HG03442 (cell line): ENCODE data around the gene TBC1D20.
A peak's percentile ranks its signal among the peaks of the same experiment; 100 is the strongest.
"Not testable (repeated sequence)": the region's sequence is repeated elsewhere in the genome, so short reads cannot be mapped to it uniquely, and the experiment has no call there.

Experiments
- ATAC-seq: cut with Tn5 transposase; IDR thresholded peaks from one replicate; pipeline ENCODE4 v1.9.1; 2021; ENCODE audit warnings: mild to moderate bottlenecking, moderate library complexity; ENCODE audit not compliant: unreplicated experiment

The TBC1D20 gene

DNA sequence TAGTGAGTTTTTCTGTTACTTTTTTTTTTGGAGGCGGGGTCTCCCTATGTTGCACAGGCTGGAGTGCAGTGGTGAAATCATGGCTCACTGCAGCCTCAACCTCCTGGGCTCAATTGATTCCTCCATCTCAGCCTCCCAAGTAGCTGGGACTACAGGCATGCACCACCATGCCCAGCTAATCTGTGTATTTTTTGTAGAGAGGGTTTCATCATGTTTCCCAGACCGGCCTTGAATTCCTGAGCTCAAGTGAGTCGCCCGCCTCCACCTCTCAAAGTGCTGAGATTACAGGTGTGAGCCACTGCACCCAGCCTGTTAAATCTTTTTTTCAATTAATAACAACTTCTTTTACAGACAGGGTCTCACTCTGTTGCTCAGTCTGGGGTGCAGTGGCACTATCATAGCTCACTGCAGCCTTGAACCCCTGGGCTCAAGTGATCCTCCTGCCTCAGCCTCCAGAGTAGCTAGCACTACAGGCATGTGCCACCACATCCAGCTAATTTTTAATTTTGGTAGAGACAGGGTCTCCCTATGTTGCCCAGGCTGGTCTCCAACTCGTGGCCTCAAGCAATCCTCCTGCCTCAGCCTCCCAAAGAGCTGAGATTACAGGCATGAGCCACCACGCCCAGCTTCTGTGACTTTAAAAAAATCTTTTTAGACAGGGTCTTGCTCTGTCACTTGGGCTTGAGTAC, 14.4 kb upstream of the TBC1D20 start:
- not testable (repeated sequence) for ATAC-seq

- ATAC-seq = no peak
Observed at GRCh38 chr20:475463-476357, 13.4 kb upstream of the TBC1D20 start.

DNA sequence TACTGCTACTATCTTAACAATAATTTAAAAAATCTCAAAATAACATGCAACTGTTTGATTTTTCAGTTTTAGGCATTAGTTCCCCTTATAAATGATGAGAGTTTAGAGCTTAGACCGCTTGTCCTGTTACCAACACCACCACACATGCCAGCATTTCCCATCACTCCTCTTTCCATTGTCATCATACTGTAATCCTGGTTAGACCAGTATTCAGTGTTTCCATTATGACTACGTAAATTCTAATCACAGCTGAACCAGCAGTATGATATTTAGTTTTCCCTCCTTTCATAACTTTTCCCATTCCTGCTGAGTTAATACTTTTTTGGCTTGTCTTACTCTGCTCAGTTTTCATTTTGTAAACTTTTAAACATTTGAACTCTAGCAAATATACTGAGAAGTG, 12.2 kb upstream of the TBC1D20 start:
- ATAC-seq = no peak

- no peak for ATAC-seq
Observed at GRCh38 chr20:472889-473292, 10.6 kb upstream of the TBC1D20 start.

GRCh38 chr20:472137-472846, 10.0 kb upstream of the TBC1D20 start:
- no peak for ATAC-seq

- ATAC-seq = no peak
Observed at GRCh38 chr20:469746-470490, 7.6 kb upstream of the TBC1D20 start.

DNA sequence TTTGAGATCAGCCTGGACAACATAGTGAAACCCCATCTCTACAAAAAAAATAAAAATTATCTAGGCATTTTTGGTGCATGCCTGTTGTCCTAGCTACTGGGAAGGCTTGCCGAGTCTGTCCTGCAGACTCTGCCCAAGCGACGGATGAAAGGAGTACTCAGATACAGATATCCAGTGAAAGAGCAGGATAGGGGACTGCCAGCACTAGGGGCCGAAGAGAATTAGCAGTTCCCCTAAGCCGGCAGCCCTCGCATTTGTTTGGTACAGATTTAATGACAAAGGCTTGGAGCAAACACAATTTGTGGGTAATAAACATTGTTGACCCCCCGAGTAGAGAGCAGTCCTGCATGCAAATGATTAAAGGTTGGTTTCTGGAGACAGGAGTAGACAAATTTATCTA, 5.4 kb upstream of the TBC1D20 start:
- no peak for ATAC-seq

- peak; percentile 41 for ATAC-seq
Observed at GRCh38 chr20:461254-462198, 807 bp downstream of the TBC1D20 start.

GRCh38 chr20:460707-461106, 1.6 kb downstream of the TBC1D20 start:
- ATAC-seq = no peak

- no peak for ATAC-seq
Observed at GRCh38 chr20:460180-460579, 2.2 kb downstream of the TBC1D20 start.

DNA sequence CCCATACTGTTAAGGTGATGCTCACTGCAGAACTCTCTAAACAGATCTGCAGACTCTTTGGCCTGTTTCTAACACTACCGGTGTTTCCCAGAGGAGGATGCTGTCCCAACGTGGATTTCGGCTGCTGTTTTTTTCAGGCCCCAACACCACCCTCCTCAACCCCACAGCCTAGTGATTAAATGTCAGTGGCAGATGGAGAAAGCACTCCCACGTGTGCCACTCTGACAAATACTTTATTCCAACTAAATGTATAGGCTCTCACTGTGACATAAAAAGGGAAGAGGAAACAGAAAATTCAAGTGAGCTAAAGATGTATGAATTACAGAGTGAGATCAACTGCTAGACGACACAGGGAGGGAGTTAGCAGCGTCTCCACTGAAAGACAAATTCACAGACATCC, 3.6 kb downstream of the TBC1D20 start:
- ATAC-seq = no peak

- ATAC-seq = no peak
Observed at GRCh38 chr20:454951-455350, 7.4 kb downstream of the TBC1D20 start.

GRCh38 chr20:452021-452420, 10.3 kb downstream of the TBC1D20 start:
- not testable (repeated sequence) for ATAC-seq

GRCh38 chr20:445514-446336, 16.6 kb downstream of the TBC1D20 start:
- ATAC-seq = no peak

DNA sequence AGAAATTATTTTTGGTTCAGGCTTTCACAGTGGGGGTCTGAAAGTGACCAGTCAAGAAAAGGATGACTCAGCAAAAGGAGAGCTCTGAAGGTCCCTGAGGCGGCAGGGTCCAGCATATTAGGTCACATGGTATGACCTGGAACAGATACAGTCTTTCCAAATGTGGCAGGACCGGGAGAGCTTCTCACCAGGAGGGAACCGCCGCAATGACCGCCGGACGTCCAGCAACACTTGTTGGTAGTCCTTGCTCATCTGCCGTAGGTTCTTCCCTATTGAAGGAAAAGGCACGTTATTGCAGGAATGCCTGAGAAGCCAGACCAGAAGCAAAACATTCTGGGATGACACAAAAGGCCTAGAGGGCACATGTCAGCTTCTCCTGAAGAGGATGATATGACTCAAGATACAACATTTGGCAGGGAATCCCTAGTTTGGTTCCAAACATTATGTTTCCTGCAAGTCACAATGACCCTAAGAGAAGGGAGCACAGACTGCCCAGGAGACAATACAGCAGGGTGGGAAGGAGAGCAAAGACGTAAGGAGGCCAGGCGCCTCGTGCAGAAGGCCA, 17.4 kb downstream of the TBC1D20 start:
- no peak for ATAC-seq

DNA sequence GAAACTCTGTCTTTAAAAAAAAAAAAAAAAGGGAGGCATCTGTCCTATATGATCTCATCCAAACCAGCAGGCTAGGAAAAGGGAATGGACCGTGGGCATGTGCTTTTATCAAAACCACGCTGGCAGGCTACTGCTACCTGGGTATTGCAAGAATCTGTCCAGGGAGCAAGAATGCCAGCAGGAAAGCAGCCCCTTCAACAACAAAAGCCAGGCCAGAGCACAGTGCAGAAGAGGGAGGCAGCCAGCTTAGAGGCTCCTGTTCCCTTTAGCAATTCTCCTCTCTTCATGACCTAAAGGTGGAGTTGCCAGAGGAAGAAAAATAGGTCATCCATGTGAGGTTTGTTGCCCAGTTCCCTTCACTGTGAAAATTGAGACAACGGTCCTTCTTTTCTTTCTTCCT, 18.2 kb downstream of the TBC1D20 start:
- ATAC-seq = no peak

DNA sequence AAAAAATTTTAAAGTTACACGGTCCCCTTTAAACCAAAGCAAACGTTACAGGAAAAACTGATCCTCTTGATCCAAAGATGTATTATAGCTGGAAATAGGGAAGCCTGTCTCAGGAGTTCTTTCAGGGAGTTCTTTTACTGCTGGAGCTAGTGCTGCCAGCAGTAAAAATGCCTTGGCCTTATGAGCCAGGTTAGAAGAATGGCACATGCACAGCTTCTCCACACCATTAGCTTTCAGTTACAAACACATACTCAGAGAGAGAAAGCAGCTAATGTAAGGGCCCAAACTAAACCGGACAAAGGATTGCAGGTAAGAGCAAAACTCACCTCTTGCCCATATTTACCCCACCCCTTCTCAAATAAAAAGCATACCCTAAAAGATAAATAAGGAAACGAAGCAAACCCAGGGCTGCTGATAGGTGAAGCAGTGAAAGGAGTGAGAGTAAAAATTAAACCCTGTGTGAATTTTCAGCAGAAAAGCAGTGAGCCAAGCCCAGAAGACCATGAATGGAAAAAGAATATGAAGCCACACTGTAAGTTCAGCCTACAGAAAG, 19.0 kb downstream of the TBC1D20 start:
- ATAC-seq = no peak

DNA sequence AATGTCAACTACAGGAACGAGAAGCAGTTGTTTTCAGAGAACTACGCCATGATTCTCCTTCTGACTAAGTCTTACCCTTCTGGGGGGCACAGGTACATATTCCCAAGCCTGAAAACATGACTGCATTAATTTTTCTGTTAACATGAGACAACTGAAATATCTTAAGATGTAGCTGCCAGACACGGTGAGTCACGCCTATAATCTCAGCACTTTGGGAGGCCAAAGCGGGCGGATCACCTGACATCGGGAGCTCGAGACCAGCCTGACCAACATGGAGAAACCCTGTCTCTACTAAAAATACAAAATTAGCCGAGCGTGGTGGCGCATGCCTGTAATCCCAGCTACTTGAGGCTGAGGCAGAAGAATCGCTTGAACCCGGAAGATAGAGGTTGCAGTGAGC, 21.7 kb downstream of the TBC1D20 start:
- no peak for ATAC-seq
